22Rv1 (cell line): ENCODE results near the gene DCPS.

ENCODE experiments used
- H3K27ac ChIP-seq: fragments of 450-650 bp; 2 replicates; pipeline ENCODE4 v1.5.1; 2017
- CTCF ChIP-seq: fragments of 450-650 bp; IDR thresholded peaks from 2 replicates; pipeline ENCODE4 v1.5.1; 2017; ENCODE audit warnings: mild to moderate bottlenecking
- ZFX ChIP-seq: fragments of 450-650 bp; IDR thresholded peaks from 2 replicates; pipeline ENCODE4 v1.6.1; 2017; ENCODE audit warnings: antibody characterized with exemption, borderline replicate concordance

The DCPS gene

GRCh38 chr11:126263489-126263888, 40.4 kb upstream of the DCPS start:
- H3K27ac ChIP-seq = 0 out of 2 replicates have a peak overlapping the region, but pooled peaks have one; percentile 2
- no peak for TF ChIP-seq ZFX
- no peak for TF ChIP-seq CTCF

DNA sequence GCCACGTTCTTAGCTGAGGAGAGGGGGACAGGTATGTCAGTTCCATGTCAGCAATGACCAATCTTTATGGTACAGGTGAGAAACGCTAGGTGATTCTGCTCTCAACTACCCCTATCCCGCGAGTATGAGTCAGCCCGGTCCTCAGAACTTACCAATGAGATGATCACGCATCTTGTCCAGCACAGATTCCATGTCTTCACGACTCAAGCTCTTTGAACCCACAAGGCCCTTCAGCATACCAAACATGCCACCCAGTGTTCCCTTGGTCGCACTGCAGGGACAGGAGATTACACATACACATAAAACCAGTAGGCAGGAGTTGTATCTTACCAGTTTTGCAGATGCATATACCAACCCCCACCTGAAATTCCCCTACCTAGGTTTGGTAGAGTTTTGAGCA, 38.0 kb upstream of the DCPS start:
- H3K27ac ChIP-seq = no peak overlapping the region
- TF ChIP-seq CTCF = no peak
- TF ChIP-seq ZFX = no peak

GRCh38 chr11:126267650-126268049, 36.2 kb upstream of the DCPS start:
- no peak for TF ChIP-seq ZFX
- TF ChIP-seq CTCF = no peak
- peak overlapping the region; percentile 80 for H3K27ac ChIP-seq

GRCh38 chr11:126268361-126268707, 35.5 kb upstream of the DCPS start:
- no peak for TF ChIP-seq ZFX
- no peak for TF ChIP-seq CTCF

DNA sequence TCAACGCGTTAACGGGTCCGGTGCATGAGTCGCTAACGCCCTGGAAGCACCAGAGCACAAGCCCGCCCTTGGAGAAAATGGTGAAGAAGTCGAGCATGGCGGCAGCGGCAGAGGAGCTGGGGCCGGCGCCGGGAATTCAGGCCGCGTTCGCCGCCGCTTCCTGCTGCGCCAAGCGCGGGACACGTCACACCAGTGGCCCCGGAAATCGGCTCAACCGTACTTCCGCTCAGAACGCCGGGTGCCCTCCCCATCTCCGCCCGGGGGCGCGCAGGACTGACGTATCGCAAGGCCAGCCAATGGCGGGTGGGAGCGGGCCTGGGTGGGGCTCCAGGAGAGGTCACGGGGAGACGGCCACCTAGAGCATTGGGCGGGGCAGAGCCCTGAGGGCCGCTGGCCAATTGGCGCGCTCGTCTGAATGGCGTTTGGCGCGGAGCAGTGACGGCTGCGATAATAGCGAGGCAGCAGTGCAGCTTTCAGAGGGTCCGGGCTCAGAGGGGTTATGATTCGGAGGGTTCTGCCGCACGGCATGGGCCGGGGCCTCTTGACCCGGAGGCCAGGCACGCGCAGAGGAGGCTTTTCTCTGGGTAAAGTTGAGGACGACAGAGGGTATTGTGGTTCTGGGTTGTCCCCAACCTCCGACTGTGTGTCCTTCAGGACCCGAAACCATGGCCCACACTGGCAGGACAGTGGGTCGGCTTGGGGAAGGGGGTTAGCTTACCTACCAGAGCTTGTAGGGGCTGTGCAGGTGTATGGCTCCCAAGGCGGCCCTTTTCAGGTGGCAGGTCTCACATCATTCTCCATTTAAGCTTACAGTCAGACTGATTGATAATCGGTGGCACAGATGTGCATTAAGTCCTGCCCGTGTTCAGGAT, 34.9 kb upstream of the DCPS start, which contains the start of the genes FOXRED1 and SRPRA:
TSS of gene FOXRED1 (plus strand) at position 447 of the 872 bp plus-strand sequence. CDS start at position 500, 53 bp downstream.
TSS of gene SRPRA (minus strand) at position 188 of the 872 bp plus-strand sequence. CDS start at position 97, 91 bp downstream.
- H3K27ac ChIP-seq = peak within 1 kb of the TSS; percentile 80
- TF ChIP-seq CTCF (no peak), ZFX (no peak)

More at GRCh38 chr11:126268361-126268707, 35.5 kb upstream of the DCPS start:
- peak overlapping the region; percentile 80 for H3K27ac ChIP-seq

DNA sequence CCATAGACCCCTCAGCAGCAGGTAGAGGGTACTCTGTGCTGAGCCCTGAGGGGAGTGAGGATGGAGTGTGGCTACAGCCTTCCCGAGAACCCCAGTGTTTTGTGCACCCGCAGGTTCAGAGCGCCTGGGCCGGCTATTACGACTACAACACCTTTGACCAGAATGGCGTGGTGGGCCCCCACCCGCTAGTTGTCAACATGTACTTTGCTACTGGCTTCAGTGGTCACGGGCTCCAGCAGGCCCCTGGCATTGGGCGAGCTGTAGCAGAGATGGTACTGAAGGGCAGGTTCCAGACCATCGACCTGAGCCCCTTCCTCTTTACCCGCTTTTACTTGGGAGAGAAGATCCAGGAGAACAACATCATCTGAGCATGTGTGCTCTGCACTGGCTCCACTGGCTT, 26.5 kb upstream of the DCPS start:
- H3K27ac ChIP-seq = peak overlapping the region; percentile 99
- TF ChIP-seq CTCF (no peak), ZFX (no peak)

GRCh38 chr11:126277780-126278179, 26.1 kb upstream of the DCPS start:
- H3K27ac ChIP-seq = peak overlapping the region; percentile 99
- TF ChIP-seq CTCF (no peak), ZFX (no peak)
